Measurements from ENCODE around the gene MFAP4.
A peak's percentile ranks its signal among the peaks of the same experiment; 100 is the strongest.

The MFAP4 gene

DNA sequence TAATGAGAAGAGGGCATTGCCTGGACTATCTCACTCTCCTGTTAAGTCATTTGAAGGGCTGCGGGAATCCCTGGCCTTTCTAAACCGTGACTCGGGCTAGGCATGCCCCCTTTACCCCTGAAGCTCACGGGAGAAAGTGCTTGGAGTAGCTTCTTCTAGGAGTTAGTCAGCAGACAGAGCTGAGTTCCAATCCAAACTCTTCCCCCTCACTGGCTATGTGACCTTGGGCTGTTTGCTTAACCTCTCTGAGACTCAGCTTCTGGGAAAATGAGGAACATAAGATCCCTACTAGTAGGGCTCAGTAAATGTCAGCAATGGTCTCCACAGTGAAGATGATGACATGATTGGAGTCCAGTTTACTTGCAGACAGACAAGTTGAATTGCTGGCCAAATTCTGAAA lies 18.8 kb downstream of the MFAP4 start:
- Histone ChIP-seq H3K4me1 (ENCODE audit: control insufficient read depth, insufficient read depth, low read length, unreplicated experiment) (peaks cover 13% of the 10 kb centered on the region), H3K4me3 (ENCODE audit: low read depth, low read length) (no peak overlapping the region), H3K27ac (ENCODE audit: low read depth, low read length) (no peak overlapping the region), H2AFZ (ENCODE audit: low read length, unreplicated experiment) (no peak overlapping the region), H3K79me2 (ENCODE audit: control insufficient read depth, insufficient read depth, low read length, unreplicated experiment) (no peaks in the 10 kb centered on the region), H3K36me3 (ENCODE audit: insufficient read depth, low read length) (no peaks in the 10 kb centered on the region), H3K27me3 (ENCODE audit: insufficient read depth, low read length) (no peaks in the 10 kb centered on the region)

- Histone ChIP-seq H3K27ac (ENCODE audit: low read depth, low read length) (no peak overlapping the region), H3K79me2 (ENCODE audit: control insufficient read depth, insufficient read depth, low read length, unreplicated experiment) (no peaks in the 10 kb centered on the region), H2AFZ (ENCODE audit: low read length, unreplicated experiment) (no peak overlapping the region), H3K36me3 (ENCODE audit: insufficient read depth, low read length) (no peaks in the 10 kb centered on the region), H3K4me3 (ENCODE audit: low read depth, low read length) (no peak overlapping the region), H3K27me3 (ENCODE audit: insufficient read depth, low read length) (no peaks in the 10 kb centered on the region), H3K4me1 (ENCODE audit: control insufficient read depth, insufficient read depth, low read length, unreplicated experiment) (peaks cover 18% of the 10 kb centered on the region)
These were observed 20.4 kb downstream of the MFAP4 start for GRCh38 chr17:19366637-19366972.

DNA sequence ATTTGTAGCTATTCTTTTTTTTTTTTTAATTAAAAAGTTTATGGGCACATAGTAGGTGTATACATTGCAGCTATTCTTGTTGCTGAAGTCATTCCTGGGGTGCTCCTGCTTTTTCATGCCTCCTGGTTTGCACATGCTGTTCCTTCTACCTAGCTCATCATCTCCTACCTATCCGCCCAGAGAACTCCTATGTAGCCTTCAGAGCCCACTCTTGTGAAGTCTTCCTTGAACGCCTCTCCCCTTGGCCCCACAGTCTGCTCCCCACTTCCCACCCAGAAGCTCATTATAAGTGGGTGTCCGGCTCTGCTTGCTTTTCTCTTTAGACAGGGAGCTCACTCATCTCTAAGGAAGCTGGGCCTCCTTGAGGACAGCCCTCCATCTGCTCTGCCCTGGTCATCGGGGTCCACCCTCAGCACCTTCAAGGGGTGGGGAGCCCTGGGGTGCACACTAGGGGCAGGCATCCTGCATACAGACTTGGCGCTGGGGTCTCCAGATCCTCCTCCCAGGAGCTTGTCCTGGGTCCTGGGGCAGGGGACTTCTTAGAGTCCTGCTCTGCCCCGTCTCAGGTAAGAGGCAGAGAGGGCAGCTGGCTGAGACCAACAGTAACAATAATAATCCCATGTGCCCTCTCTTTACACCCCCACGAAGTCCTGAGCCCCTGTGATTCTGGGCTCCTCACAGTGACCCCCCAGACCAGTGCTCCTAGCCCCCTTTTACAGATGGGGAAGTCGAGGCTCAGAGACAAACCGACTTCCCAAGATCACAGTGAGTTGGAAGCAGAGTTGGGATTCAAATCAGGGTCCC lies 21.0 kb downstream of the MFAP4 start:
- Histone ChIP-seq H3K27me3 (ENCODE audit: insufficient read depth, low read length) (no peaks in the 10 kb centered on the region), H3K27ac (ENCODE audit: low read depth, low read length) (no peak overlapping the region), H3K4me3 (ENCODE audit: low read depth, low read length) (no peak overlapping the region), H3K79me2 (ENCODE audit: control insufficient read depth, insufficient read depth, low read length, unreplicated experiment) (no peaks in the 10 kb centered on the region), H2AFZ (ENCODE audit: low read length, unreplicated experiment) (no peak overlapping the region), H3K36me3 (ENCODE audit: insufficient read depth, low read length) (no peaks in the 10 kb centered on the region), H3K4me1 (ENCODE audit: control insufficient read depth, insufficient read depth, low read length, unreplicated experiment) (peaks cover 19% of the 10 kb centered on the region)

DNA sequence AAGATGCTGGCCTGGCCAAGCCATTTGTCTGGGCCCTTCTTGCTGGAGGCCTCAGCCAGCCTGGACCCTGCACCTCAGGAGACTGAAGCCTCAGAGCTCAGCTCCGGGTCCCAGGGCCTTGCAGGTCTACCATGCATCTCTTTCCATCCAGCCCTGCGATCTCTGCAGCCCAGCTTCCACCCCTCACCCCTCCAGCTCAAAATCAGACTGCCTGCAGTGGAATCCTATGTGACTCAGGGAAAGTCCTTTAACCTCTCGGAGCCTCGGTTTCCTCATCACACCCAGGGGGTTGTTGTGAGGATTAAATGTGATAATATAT lies 21.5 kb downstream of the MFAP4 start:
- H3K4me1 ChIP-seq (ENCODE audit: control insufficient read depth, insufficient read depth, low read length, unreplicated experiment), result peaks cover 19% of the 10 kb centered on the region
- H3K27ac ChIP-seq (ENCODE audit: low read depth, low read length), result no peak overlapping the region
- no peaks in the 10 kb centered on the region for H3K36me3 ChIP-seq (ENCODE audit: insufficient read depth, low read length)
- H3K27me3 ChIP-seq (ENCODE audit: insufficient read depth, low read length), result no peaks in the 10 kb centered on the region
- no peaks in the 10 kb centered on the region for H3K79me2 ChIP-seq (ENCODE audit: control insufficient read depth, insufficient read depth, low read length, unreplicated experiment)
- no peak overlapping the region for H3K4me3 ChIP-seq (ENCODE audit: low read depth, low read length)
- no peak overlapping the region for H2AFZ ChIP-seq (ENCODE audit: low read length, unreplicated experiment)

DNA sequence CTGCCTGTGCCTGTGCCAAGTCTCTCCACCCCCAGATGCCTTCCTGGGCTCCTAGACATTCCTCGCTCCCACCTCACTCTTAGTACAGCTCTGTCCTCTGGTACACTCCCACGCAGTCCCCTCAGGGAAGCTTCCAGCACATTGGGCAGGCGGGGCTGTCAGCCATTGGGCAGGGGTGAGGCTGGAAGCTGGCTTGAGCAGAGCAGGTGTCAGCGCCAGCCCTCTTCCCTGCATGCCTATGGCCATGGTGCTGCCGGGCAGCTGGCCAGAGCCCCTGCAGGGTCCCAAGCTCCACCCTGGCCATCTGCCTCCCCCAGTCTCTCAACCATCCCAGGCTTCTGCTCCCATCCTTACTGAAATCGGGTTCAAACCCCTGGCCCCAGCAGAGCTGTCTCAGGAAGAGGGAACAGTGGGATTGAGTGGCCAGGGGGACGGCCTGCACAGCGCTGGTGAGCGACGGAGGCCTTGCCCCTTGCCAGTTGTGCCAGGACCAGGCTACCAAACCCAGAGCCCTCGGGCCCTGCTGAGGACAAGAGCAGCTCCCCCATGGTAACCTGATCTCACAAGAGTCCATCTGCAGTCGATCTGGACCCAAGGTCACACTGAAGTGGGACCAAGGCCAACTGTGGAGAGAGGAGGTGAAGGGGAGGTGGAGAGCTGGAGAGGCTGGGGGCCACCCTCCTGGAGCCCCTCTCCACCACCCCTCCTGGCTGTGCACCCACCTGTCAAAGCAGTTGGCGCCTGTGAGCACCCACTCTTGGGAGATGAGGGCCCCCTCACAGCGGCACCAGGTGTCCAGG lies 22.1 kb downstream of the MFAP4 start:
- no peak overlapping the region for H3K4me3 ChIP-seq (ENCODE audit: low read depth, low read length)
- peaks cover 19% of the 10 kb centered on the region for H3K4me1 ChIP-seq (ENCODE audit: control insufficient read depth, insufficient read depth, low read length, unreplicated experiment)
- H2AFZ ChIP-seq (ENCODE audit: low read length, unreplicated experiment), result no peak overlapping the region
- no peak overlapping the region for H3K27ac ChIP-seq (ENCODE audit: low read depth, low read length)
- no peaks in the 10 kb centered on the region for H3K79me2 ChIP-seq (ENCODE audit: control insufficient read depth, insufficient read depth, low read length, unreplicated experiment)
- no peaks in the 10 kb centered on the region for H3K36me3 ChIP-seq (ENCODE audit: insufficient read depth, low read length)
- no peaks in the 10 kb centered on the region for H3K27me3 ChIP-seq (ENCODE audit: insufficient read depth, low read length)

DNA sequence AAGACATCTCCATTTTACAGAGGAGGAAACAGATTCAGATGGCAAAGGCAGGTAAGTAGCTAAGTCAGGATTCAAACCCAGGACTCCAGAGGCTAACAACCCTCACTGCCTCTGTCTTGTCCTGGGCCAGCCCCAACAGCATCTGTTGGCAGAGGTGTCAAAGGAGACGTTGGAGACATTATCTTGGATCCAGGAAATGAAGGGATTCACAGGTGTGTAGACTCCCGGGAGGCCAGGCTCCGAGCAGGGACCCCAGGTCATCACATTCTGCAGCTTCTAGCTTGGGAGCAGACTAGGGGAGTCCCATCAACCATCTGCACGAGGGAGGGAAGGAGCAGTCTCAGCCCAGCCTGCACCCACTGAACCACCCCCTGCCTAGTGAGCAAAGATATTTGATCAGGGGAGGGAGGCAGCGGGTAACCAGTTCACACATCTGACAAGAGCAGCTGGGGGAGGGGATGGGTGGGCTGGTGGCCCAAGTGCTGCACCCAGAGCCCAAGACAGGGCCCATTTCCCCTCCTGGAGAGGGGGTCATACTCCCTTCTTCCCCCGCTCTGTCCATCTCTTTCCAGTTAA lies 23.4 kb downstream of the MFAP4 start:
- no peak overlapping the region for H2AFZ ChIP-seq (ENCODE audit: low read length, unreplicated experiment)
- H3K4me1 ChIP-seq (ENCODE audit: control insufficient read depth, insufficient read depth, low read length, unreplicated experiment), result peaks cover 19% of the 10 kb centered on the region
- no peak overlapping the region for H3K27ac ChIP-seq (ENCODE audit: low read depth, low read length)
- H3K4me3 ChIP-seq (ENCODE audit: low read depth, low read length), result no peak overlapping the region
- H3K79me2 ChIP-seq (ENCODE audit: control insufficient read depth, insufficient read depth, low read length, unreplicated experiment), result no peaks in the 10 kb centered on the region
- no peaks in the 10 kb centered on the region for H3K27me3 ChIP-seq (ENCODE audit: insufficient read depth, low read length)
- no peaks in the 10 kb centered on the region for H3K36me3 ChIP-seq (ENCODE audit: insufficient read depth, low read length)

DNA sequence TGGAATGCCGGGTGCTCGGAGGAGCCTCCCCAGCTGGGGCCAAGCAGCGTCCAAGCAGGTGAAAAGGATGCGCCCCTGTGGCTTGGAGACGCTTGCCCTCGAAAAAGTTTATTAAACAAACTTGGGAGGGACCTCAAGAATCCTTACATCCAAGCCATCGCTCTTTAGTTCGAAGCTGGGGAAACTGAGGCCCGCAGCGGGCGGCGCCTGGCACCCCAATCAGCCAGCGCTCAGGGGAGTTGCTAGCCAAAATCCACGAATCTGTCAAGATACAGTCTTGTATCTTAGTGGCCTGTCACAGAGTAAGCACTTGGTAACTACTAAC lies 23.9 kb downstream of the MFAP4 start:
- Histone ChIP-seq H3K79me2 (ENCODE audit: control insufficient read depth, insufficient read depth, low read length, unreplicated experiment) (no peaks in the 10 kb centered on the region), H3K27me3 (ENCODE audit: insufficient read depth, low read length) (no peaks in the 10 kb centered on the region), H3K36me3 (ENCODE audit: insufficient read depth, low read length) (no peaks in the 10 kb centered on the region), H3K4me3 (ENCODE audit: low read depth, low read length) (peak overlapping the region; percentile 85), H2AFZ (ENCODE audit: low read length, unreplicated experiment) (no peak overlapping the region), H3K27ac (ENCODE audit: low read depth, low read length) (no peak overlapping the region), H3K4me1 (ENCODE audit: control insufficient read depth, insufficient read depth, low read length, unreplicated experiment) (peaks cover 19% of the 10 kb centered on the region)

DNA sequence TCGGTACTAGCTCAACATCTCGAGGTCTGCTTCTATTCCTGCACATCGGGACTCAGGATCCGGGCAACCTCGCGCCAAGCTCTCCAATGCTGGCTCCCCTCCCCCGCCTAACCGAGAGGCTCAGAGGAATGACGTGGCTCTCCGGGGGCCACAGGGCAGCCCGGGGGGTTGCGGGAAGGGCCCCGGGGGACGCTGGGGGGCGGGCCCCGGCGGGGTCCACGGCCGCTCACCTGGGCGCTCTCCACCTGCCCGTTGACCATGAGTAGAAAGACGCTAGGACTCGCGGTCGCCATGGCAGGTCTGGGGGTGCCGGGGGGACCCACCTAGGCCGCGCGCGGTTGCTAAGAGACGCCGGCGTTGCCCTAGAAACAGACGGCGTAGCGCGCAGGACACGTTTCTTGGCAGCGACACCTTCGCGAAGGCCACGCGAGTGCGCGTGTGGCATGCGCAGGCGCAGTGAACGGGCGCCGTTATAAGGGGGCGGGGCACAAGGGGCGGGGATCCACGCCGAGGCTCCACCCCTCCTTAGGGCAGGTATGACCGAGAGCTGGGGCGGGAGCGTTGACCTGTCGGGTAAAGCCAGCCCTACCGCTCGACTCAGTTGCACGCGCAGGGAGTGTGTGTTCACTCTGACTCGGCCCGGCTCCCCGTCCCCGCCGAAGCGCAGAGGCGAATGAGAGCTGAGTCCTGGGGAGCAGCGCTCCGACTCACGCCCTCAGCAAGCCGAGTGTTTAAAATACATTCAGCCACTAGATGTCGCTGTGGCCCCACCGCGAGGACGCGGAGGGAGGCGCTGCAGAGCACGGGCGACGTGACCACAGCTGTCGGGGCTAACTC lies 24.5 kb downstream of the MFAP4 start, which contains the start of gene B9D1:
TSS of gene B9D1 (minus strand) at position 447 of the 837 bp plus-strand sequence. CDS start at position 293, 154 bp downstream.
- Histone ChIP-seq H2AFZ (ENCODE audit: low read length, unreplicated experiment) (peak within 1 kb of the TSS; percentile 91), H3K79me2 (ENCODE audit: control insufficient read depth, insufficient read depth, low read length, unreplicated experiment) (no peaks in the 10 kb centered on the region), H3K27ac (ENCODE audit: low read depth, low read length) (peak within 1 kb of the TSS; percentile 83), H3K27me3 (ENCODE audit: insufficient read depth, low read length) (no peaks in the 10 kb centered on the region), H3K36me3 (ENCODE audit: insufficient read depth, low read length) (no peaks in the 10 kb centered on the region), H3K4me1 (ENCODE audit: control insufficient read depth, insufficient read depth, low read length, unreplicated experiment) (peaks cover 19% of the 10 kb centered on the region), H3K4me3 (ENCODE audit: low read depth, low read length) (peak within 1 kb of the TSS; percentile 85)

DNA sequence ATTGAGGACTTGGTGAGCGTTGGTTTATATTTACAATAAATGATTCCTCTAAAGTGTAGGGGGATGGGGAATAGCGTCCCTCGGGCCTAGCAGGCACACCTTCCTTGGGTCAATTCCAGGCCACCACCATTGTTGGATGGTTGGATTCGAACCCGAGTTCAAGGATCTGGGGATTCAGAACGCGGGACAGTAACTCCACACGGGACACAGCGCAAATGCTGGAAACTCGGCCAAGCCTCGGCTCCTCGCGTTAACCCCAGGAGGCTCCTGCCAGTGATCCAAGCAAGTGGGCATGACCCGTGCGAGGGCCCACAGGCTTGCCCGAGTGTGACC lies 25.1 kb downstream of the MFAP4 start:
- Histone ChIP-seq H3K4me3 (ENCODE audit: low read depth, low read length) (peak overlapping the region; percentile 85), H3K27ac (ENCODE audit: low read depth, low read length) (peak overlapping the region; percentile 83), H2AFZ (ENCODE audit: low read length, unreplicated experiment) (peak overlapping the region; percentile 91)

DNA sequence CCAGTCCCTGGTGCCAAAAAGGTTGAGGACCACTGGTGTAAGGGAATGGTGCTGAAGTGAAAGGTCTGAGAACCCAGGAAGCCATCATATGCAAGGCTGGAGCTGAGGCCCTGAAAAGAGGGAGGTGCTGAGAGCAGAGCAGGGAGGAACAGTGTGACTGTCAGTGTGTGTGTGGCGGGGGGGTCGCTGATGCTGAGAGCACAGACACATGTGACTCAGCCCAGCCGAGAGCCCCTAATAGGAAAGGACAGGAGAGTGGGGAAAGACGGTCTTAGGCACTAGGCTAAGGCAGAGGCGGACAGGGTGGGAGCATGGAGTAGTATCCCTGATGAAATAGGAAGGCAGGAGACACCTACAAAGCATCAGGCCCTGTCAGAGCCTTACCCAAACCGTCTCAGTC lies 25.7 kb downstream of the MFAP4 start:
- H2AFZ ChIP-seq (ENCODE audit: low read length, unreplicated experiment), result no peak overlapping the region
- peaks cover 2% of the 10 kb centered on the region; the same call in 1 of the 2 replicates for H3K36me3 ChIP-seq (ENCODE audit: insufficient read depth, low read length)
- H3K4me3 ChIP-seq (ENCODE audit: low read depth, low read length), result no peak overlapping the region; the same call in 1 of the 2 replicates
- no peak overlapping the region for H3K27ac ChIP-seq (ENCODE audit: low read depth, low read length)
- H3K79me2 ChIP-seq (ENCODE audit: control insufficient read depth, insufficient read depth, low read length, unreplicated experiment), result no peaks in the 10 kb centered on the region
- H3K27me3 ChIP-seq (ENCODE audit: insufficient read depth, low read length), result no peaks in the 10 kb centered on the region
- peaks cover 19% of the 10 kb centered on the region for H3K4me1 ChIP-seq (ENCODE audit: control insufficient read depth, insufficient read depth, low read length, unreplicated experiment)

More for the DNA sequence above, 25.1 kb downstream of the MFAP4 start:
- no peaks in the 10 kb centered on the region for H3K79me2 ChIP-seq (ENCODE audit: control insufficient read depth, insufficient read depth, low read length, unreplicated experiment)
- H3K4me1 ChIP-seq (ENCODE audit: control insufficient read depth, insufficient read depth, low read length, unreplicated experiment), result peaks cover 19% of the 10 kb centered on the region
- H3K36me3 ChIP-seq (ENCODE audit: insufficient read depth, low read length), result peaks cover under 1% of the 10 kb centered on the region; the same call in 1 of the 2 replicates
- H3K27me3 ChIP-seq (ENCODE audit: insufficient read depth, low read length), result no peaks in the 10 kb centered on the region

All from ACC112 (cell line).